Stimulated activated naive CD8-positive, alpha-beta T cell treated with anti-CD3 and anti-CD28 coated beads, Interleukin-15, Interleukin-2, amounts not matched to agents 100 ng/mL and 50 ng/mL, for 24 hours (primary cell): Measurements from ENCODE around the gene CACNA1C.
"Not testable (repeated sequence)": the region's sequence is repeated elsewhere in the genome, so short reads cannot be mapped to it uniquely, and the experiment has no call there.

ENCODE experiments used
- H3K27ac Mint-ChIP-seq: one replicate; pipeline ENCODE4 v1.8.0; 2021; ENCODE audit warnings: mild to moderate bottlenecking, mixed read lengths
- H3K27me3 Mint-ChIP-seq: one replicate; pipeline ENCODE4 v1.8.0; 2021; ENCODE audit warnings: mixed read lengths
- H3K36me3 Mint-ChIP-seq: one replicate; pipeline ENCODE4 v1.8.0; 2021; ENCODE audit warnings: low read depth, mixed read lengths
- H3K4me1 Mint-ChIP-seq: one replicate; pipeline ENCODE4 v1.8.0; 2021; ENCODE audit warnings: low read depth, mixed read lengths
- H3K4me3 Mint-ChIP-seq: one replicate; pipeline ENCODE4 v1.8.0; 2021; ENCODE audit warnings: mild to moderate bottlenecking, mixed read lengths
- H3K9me3 Mint-ChIP-seq: one replicate; pipeline ENCODE4 v1.8.0; 2021; ENCODE audit warnings: mixed read lengths

The CACNA1C gene

DNA sequence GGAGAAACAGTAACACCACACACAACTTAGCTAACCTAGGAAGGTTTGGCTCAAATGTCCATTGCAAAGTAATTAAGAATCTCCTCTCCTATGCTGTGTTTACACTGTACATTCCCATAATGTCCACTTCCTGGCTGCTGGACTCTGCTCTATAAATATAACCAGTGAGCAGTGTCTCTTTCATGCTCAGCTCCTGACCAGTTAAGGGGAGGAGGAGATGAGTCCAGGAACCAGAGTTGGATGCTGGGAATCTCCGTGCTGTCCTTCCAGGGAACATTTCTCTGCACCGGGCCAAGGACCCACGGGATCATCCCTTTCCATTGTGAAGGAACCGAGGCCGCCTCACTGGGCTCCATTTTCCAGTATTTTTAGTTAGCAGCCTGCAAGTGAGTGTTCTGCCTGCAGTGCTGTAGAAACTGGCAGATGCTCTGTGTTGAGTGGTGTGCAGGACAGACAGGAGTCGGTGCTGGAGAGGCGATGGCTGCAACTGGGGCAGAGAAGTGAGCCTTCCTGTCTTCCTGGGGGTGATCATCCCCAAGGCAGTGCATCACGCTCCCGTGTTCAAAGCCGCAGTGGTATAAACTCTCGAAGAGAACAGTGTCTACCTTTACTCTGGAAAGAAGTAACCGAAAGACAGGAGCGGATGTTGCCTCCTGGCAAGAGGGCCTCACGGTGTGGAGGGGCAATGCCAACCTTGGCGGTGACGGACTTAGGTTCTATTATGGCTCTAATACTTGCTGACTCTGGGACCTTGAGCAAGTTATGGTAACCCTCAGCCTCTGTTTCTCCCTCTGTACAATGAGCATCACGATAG lies 195.5 kb downstream of the CACNA1C start:
- Mint-ChIP-seq H3K27ac (no peak overlapping the region), H3K27me3 (no peaks in the 10 kb centered on the region), H3K36me3 (no peaks in the 10 kb centered on the region), H3K4me1 (no peaks in the 10 kb centered on the region), H3K9me3 (no peaks in the 10 kb centered on the region), H3K4me3 (no peak overlapping the region)

DNA sequence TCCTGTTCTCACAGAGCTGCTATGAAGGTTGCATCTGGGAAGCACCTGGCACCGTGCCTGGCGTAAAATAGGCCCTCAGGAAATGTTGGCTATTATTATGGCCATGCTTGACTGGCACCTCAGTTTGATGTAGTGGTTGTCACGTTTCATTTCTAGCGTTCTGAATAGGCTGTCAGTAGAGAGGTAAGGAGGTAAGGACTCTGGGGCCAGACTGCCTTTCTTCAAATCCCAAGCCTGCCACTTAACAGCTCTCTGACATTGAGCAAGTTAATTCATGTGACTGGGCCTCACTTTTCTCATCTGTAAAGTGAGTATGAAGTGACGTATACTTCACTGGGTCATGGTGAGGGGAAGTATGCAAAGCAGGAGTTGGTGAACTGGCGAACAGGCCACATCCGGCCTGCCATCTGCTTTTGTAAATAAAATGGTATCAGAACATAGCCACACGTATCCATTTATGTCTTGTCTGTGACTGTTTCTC lies 196.2 kb downstream of the CACNA1C start:
- H3K36me3 Mint-ChIP-seq = no peaks in the 10 kb centered on the region
- H3K27ac Mint-ChIP-seq = no peak overlapping the region

DNA sequence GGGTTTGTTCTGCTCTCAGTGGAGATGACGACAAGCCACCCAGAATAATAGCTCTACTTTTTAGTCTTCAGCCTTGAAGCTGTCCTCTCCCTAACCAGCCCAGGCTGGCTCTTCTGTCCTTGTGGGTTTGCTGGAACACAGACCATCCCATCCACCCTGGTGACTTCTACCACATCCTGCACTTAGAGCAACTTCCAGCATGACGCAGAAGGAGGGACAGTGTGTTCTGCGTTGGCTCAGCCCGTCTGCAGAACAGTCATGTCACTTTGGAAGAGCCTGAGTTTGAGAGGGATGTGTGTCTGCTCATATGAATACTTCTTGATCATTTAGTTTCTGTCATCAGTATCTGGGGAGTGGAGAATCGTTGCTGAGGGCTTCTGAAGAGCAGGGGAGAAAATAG lies 198.0 kb downstream of the CACNA1C start:
- peaks cover 3% of the 10 kb centered on the region for H3K36me3 Mint-ChIP-seq
- H3K4me1 Mint-ChIP-seq = no peaks in the 10 kb centered on the region
- peaks cover 3% of the 10 kb centered on the region for H3K9me3 Mint-ChIP-seq
- H3K27ac Mint-ChIP-seq = no peak overlapping the region
- no peaks in the 10 kb centered on the region for H3K27me3 Mint-ChIP-seq
- no peak overlapping the region for H3K4me3 Mint-ChIP-seq

More for the DNA sequence above, 196.2 kb downstream of the CACNA1C start:
- Mint-ChIP-seq H3K4me3 (no peak overlapping the region), H3K4me1 (no peaks in the 10 kb centered on the region), H3K9me3 (no peaks in the 10 kb centered on the region), H3K27me3 (no peaks in the 10 kb centered on the region)

DNA sequence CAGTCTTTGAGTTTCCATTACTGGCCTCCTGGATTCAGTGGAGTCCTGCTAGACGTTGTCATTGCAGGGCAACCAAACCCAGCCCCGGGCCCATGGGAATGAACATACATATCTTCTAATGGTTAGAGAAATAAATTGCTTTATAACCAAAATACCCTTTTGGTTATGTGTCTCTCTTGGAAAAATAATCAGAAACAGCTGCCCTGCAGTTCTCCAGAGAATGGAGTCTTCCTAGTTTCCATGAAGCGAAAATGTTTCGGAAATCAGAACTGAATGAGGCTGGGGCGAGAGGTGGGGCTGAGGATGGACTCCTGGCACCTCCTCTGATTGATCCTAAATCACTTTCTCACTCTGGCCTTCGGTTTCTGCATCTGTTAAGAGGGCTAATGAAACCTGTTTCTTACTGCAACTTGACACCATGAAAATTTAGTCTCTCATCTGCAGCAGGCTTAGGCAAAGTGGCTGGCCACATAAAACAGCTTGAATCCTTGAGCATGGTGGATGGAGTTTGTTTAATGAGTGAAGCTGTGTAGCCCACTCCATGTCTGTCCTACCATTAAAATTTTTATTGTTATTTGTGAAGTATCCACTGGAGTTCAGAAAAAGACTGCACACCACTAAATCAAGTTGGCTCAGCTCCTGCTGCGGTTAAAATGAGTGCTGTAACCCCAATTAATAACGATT lies 198.9 kb downstream of the CACNA1C start:
- Mint-ChIP-seq H3K27me3 (no peaks in the 10 kb centered on the region), H3K9me3 (peaks cover 6% of the 10 kb centered on the region), H3K4me3 (no peak overlapping the region), H3K27ac (no peak overlapping the region), H3K4me1 (no peaks in the 10 kb centered on the region), H3K36me3 (peaks cover 3% of the 10 kb centered on the region)

DNA sequence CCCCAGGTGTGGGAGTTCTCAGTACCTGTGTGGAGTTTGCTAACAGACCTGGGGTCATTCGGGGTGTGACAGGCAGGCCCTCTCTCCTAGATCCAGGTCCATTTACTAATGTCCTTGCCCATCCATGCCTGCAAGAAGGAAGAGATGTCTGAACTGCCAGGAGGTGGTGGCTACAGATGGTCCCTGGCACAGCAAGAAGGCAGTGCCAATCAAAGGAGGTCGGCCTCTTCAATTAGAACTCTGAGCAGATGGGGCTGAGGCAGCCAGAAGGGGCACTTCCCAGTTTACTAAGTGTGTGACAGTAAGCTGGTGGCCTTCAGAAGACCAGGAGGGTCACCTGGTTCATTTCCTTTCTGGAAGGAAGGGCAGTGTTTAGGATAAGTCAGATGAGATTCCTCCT lies 202.5 kb downstream of the CACNA1C start:
- peaks cover 6% of the 10 kb centered on the region for H3K4me1 Mint-ChIP-seq
- H3K27ac Mint-ChIP-seq = no peak overlapping the region
- H3K36me3 Mint-ChIP-seq = peaks cover 3% of the 10 kb centered on the region
- no peak overlapping the region for H3K4me3 Mint-ChIP-seq
- no peaks in the 10 kb centered on the region for H3K27me3 Mint-ChIP-seq
- peaks cover 6% of the 10 kb centered on the region for H3K9me3 Mint-ChIP-seq

DNA sequence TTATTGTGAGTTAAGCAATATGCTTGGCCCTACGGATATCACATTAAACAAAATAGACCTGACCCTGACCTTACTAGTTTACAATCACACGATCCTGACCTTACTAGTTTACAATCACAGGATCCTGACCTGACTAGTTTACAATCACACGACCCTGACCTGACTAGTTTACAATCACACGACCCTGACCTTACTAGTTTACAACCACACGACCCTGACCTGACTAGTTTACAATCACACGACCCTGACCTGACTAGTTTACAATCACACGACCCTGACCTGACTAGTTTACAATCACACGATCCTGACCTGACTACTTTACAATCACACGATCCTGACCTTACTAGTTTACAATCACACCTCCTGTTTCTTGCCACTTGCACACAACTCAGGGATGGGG lies 202.9 kb downstream of the CACNA1C start:
- not testable (repeated sequence) for H3K27ac Mint-ChIP-seq, H3K9me3 Mint-ChIP-seq, H3K4me3 Mint-ChIP-seq, H3K4me1 Mint-ChIP-seq, H3K27me3 Mint-ChIP-seq, H3K36me3 Mint-ChIP-seq

DNA sequence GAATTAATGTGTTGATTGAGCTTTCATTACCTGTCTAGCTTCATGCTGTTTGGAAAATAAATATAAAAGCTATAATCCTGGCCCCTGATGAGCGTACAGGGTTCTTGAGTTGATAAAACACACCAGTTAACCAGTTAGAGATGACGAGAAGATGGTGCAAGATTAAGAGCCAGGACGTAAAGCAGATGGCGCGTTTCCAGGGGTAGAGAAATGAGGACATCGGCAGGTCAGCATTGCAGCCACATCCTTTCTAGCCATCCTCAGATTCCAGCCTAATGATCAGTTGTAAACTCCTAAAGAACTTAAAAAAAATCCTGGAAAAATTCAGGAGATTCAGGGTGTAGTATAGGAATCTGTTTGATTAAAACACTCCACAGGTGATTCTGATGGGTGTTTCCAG lies 203.7 kb downstream of the CACNA1C start:
- Mint-ChIP-seq H3K36me3 (peaks cover 3% of the 10 kb centered on the region), H3K4me1 (peaks cover 6% of the 10 kb centered on the region), H3K4me3 (no peak overlapping the region), H3K27ac (no peak overlapping the region), H3K9me3 (peaks cover 6% of the 10 kb centered on the region), H3K27me3 (no peaks in the 10 kb centered on the region)

DNA sequence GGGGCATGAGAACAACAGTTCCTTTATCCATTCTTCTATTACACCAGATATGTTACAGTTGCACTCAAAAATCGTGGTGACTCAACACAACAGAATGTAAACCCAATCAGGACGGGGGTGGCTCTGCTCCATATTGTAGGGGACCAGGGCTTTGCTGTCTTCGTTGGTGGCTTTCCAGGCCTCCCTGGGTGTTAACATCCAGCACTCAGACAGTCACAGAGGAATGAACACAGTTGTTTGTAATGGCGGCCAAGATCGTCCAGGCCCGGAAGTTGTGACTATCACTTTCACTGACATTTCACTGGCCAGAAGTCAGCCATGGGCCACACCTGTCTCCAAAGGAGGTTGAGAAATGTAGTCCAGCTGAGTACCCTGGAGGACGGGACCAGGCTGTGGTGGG lies 204.1 kb downstream of the CACNA1C start:
- Mint-ChIP-seq H3K27me3 (no peaks in the 10 kb centered on the region), H3K4me1 (peaks cover 6% of the 10 kb centered on the region), H3K9me3 (peaks cover 6% of the 10 kb centered on the region), H3K4me3 (no peak overlapping the region), H3K36me3 (peaks cover 3% of the 10 kb centered on the region), H3K27ac (no peak overlapping the region)

DNA sequence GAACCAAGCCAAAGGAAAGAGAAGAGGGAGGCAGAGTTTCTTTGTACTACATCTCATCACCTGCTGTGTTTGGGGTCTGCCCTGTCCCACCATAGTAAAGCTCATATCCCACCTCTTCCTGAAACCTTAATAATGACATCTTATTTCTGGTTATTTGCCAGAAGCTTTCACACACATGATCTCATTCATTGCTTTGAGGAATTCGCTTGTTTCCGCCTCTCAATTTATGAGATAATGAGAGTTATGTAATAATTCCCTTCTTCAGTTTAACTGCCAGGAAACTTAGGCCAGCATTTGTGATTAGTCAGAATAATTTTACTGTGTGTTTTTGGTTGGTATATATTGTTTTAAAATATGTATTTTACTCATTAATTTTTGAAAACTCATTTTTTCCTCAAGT lies 205.2 kb downstream of the CACNA1C start:
- H3K36me3 Mint-ChIP-seq = peaks cover 3% of the 10 kb centered on the region
- peaks cover 6% of the 10 kb centered on the region for H3K9me3 Mint-ChIP-seq
- no peak overlapping the region for H3K27ac Mint-ChIP-seq
- H3K4me3 Mint-ChIP-seq = no peak overlapping the region
- H3K27me3 Mint-ChIP-seq = no peaks in the 10 kb centered on the region
- H3K4me1 Mint-ChIP-seq = peaks cover 6% of the 10 kb centered on the region

DNA sequence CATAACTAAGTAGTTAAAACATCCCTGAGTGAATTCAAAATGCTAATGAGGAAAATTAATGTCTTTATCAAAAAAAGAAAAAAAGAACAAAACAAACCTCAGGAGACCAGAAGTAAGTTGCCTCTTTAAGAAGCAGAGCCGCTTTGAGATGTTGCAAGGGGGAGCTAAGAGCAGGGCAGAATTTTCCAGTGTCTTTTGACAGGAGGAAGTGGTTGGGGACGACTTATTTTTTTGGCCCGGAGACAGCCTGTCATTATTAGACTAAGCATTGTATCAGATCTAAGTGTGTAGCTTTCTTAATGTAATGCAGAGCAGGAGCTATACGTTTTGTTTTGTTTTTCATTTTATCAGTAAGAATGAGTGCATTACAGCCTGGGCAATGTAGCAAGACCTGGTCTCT lies 206.6 kb downstream of the CACNA1C start:
- Mint-ChIP-seq H3K9me3 (peaks cover 6% of the 10 kb centered on the region), H3K4me3 (no peak overlapping the region), H3K27ac (no peak overlapping the region), H3K36me3 (peaks cover 3% of the 10 kb centered on the region), H3K27me3 (no peaks in the 10 kb centered on the region), H3K4me1 (peaks cover 6% of the 10 kb centered on the region)

DNA sequence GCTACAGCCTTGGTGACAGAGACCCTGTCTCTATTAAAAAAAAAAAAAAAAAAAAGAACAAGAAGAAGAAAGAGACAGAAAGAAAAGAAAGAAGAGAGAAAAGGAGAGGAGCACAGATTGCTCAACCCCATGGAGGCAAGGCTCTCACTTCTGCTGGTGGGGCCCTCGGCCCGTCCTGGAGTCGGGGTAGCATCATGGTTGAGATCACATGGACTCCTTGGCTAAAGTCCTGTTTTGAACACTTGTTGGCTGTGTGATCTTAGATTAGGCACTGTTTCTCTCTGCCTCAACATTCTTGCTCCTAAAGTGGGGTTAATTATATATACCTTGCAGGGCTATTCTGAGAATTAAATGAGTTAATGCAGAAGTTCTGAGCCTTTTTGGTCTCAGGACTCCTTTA lies 207.7 kb downstream of the CACNA1C start:
- Mint-ChIP-seq H3K4me1 (peaks cover 6% of the 10 kb centered on the region), H3K9me3 (peaks cover 6% of the 10 kb centered on the region), H3K27ac (no peak overlapping the region), H3K36me3 (peaks cover 3% of the 10 kb centered on the region), H3K27me3 (no peaks in the 10 kb centered on the region), H3K4me3 (no peak overlapping the region)

DNA sequence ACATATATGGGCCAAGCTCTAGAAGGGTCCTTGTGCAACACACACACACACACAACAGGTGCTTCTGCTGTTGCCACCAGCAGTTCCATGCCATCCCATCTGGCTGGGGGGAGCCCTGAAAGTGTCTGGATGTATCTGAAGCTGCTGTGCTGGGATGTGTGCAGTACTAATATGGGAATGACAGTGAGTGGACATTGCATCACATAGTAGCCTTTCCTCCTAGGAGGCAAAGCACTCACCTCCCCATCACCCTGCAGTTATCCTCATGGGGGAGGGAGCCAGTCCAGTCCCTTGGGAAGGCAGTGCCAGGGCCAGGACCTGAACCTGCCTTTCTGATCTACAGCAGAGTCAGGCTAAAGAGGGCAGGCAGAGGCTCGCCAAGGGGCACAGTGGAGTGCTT lies 208.9 kb downstream of the CACNA1C start:
- Mint-ChIP-seq H3K9me3 (no peaks in the 10 kb centered on the region), H3K4me1 (peaks cover 6% of the 10 kb centered on the region), H3K4me3 (no peak overlapping the region), H3K27ac (no peak overlapping the region), H3K27me3 (no peaks in the 10 kb centered on the region), H3K36me3 (no peaks in the 10 kb centered on the region)

DNA sequence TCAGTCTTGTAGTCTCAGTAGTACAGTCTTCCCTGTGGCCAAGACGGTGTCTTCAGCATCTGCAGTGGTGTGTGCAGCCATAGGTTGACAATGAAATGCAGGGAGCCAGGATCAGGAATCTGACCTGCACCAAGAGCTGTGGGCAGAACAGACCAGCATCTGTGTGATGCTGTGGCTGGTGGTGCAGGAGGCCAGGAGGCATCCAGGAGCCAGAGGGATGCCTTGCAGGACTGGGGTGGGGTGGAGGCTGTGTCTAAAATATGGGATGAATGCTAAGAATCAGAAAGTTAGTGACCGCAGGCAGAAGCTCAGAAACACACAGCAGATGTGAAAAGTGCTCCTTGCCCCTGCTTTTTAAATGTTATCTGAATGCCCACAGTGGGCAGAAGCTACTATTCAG lies 209.7 kb downstream of the CACNA1C start:
- Mint-ChIP-seq H3K36me3 (no peaks in the 10 kb centered on the region), H3K4me1 (peaks cover 6% of the 10 kb centered on the region), H3K27ac (no peak overlapping the region), H3K9me3 (no peaks in the 10 kb centered on the region), H3K27me3 (no peaks in the 10 kb centered on the region), H3K4me3 (no peak overlapping the region)

DNA sequence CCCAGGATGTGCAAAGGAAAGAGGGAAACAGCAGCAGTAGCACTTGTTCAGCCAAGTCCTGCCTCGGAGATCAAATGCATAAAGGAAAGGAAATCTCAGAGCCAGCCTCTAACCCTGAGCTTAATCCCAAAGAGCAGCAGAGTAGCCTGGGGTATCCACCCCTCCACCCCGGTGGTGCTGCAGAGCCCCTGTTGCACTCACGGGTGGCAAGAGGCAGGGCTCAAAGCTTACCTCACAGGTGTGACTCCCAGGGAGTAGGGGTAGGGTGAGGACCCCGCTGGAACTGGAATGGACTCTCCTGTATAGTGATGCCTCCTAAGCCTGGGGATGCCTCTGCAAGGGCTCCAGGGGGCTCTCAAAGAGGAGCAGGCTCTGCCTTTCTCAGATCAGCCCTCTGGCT lies 211.1 kb downstream of the CACNA1C start:
- Mint-ChIP-seq H3K27me3 (no peaks in the 10 kb centered on the region), H3K36me3 (no peaks in the 10 kb centered on the region), H3K4me3 (no peak overlapping the region), H3K27ac (no peak overlapping the region), H3K4me1 (peaks cover 6% of the 10 kb centered on the region), H3K9me3 (no peaks in the 10 kb centered on the region)

DNA sequence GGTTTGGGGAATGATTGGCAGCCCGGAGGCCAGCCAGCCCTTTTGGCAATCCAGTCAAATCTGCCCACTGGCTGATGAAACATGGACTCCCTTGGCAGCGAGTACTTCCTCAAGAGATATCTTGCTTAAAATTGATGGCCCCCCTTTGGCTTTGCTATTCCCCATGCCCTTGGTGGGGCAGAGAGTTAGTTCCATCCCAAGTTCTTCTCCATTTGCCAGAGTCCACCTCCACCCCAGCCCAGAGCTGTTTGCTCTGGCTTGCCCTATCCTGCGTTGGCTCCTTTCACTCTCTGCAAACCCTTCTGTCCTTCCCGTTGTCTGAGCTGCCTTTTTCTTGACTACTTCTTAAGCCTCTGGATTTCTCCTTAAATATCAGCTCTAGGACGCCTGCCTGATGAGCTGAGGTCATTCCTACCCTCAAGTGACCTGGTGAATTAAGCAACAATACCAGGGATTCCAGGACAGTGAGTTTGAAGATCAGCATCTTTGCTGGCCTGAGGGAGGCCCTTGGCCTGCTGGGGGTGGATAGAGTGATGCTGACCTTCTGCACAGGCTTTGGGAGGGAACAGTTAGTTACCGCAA lies 212.0 kb downstream of the CACNA1C start:
- no peaks in the 10 kb centered on the region for H3K9me3 Mint-ChIP-seq

More for the DNA sequence above, 212.0 kb downstream of the CACNA1C start:
- no peaks in the 10 kb centered on the region for H3K27me3 Mint-ChIP-seq
- no peaks in the 10 kb centered on the region for H3K4me1 Mint-ChIP-seq
- H3K27ac Mint-ChIP-seq = no peak overlapping the region
- no peaks in the 10 kb centered on the region for H3K36me3 Mint-ChIP-seq
- no peak overlapping the region for H3K4me3 Mint-ChIP-seq
